Sigmoid colon (tissue), 7 donors: ENCODE results near the gene JPH2. TPM values are rescaled to one million over a fixed set of nuclear protein-coding genes. Genes with fewer than 3 reads are reported as not detected.
A peak's percentile ranks its signal among the peaks of the same experiment; 100 is the strongest.

ENCODE experiments used
- DNase-seq: peaks from one replicate; pipeline ENCODE4 v3.0.0-alpha.2; 2019
- H3K27ac ChIP-seq, 4 donors: fragments of 200-600 bp; sonication (generic); one replicate each; pipeline ENCODE4 v1.5.1; 2016 to 2019; ENCODE audit warnings: mild to moderate bottlenecking in 1 of 4
- H3K27me3 ChIP-seq, 3 donors: fragments of 200-600 bp; sonication (generic); one replicate each; pipeline ENCODE4 v1.5.1; 2019; ENCODE audit warnings: mild to moderate bottlenecking in 1 of 3
- H3K36me3 ChIP-seq, 4 donors: fragments of 200-600 bp; sonication (generic); one replicate each; pipeline ENCODE4 v1.5.1; 2016 to 2019
- H3K4me1 ChIP-seq, 4 donors: fragments of 200-600 bp; sonication (generic); one replicate each; pipeline ENCODE4 v1.5.1; 2017 to 2019
- H3K4me3 ChIP-seq, 4 donors: fragments of 200-600 bp; sonication (generic); one replicate each; pipeline ENCODE4 v1.5.1; 2017 to 2019; ENCODE audit warnings: mild to moderate bottlenecking in 2 of 4, moderate library complexity in 1 of 4
- H3K9me3 ChIP-seq, 4 donors: fragments of 200-600 bp in 3 of 4; sonication (generic) in 3 of 4; one replicate each; pipeline versions ENCODE4 v1.5.1 to v1.6.1; 2013 to 2019
- CTCF ChIP-seq, 4 experiments: fragments of 450-650 bp in 3 of 4; fragments of 200-600 bp in 1 of 4; IDR thresholded peaks; one replicate each; pipeline ENCODE4 v1.5.1; 2016 to 2019; ENCODE audit warnings: antibody characterized with exemption in 4 of 4, mild to moderate bottlenecking in 3 of 4, moderate library complexity in 2 of 4
- EP300 ChIP-seq, 4 donors: sonication (generic); formaldehyde crosslinking; IDR thresholded peaks; one replicate each; pipeline ENCODE4 v1.6.1; 2017; ENCODE audit warnings: antibody characterized with exemption in 4 of 4
- POLR2A ChIP-seq, 2 donors: fragments of 450-650 bp; IDR thresholded peaks; one replicate each; pipeline ENCODE4 v1.6.1; 2016; ENCODE audit warnings: antibody characterized with exemption in 2 of 2, mild to moderate bottlenecking in 2 of 2, moderate library complexity in 2 of 2
- POLR2AphosphoS5 ChIP-seq, 4 donors: sonication (generic); formaldehyde crosslinking; IDR thresholded peaks; one replicate each; pipeline ENCODE4 v1.6.1; 2017; ENCODE audit warnings: antibody characterized with exemption in 4 of 4
- WGBS, 2 donors: extraction: QIAGEN DNeasy Blood & Tissue Kit; methylation state at CpG; one replicate each; pipeline ENCODE4 v1.1.7; 2013; 5-methylcytosine and 5-hydroxymethylcytosine counted together
- intact Hi-C: fragments of 100-400 bp; cut with DNase I; formaldehyde crosslinking; loops from one replicate; pipeline ENCODE4 v1.15.1; 2023
- polyA plus RNA-seq, 3 donors: library from polyadenylated mRNA; stranded (reverse); fragments of 200-250 nt; gene quantifications; one replicate each; pipeline ENCODE4 v1.2.3, GENCODE V29; 2013
- total RNA-seq, 4 donors: library from RNA; depleted of rRNA; stranded (reverse); fragments of >200 nt; gene quantifications; one replicate each; pipeline ENCODE4 v1.1.0, GENCODE V29; 2016
- donor health status: healthy with polysubstance abuse.
- donor health status: Bipolar disorder and iron deficiency.
- donor health status: healthy.

The JPH2 gene
- total and polyA plus RNA-seq, 7 donors, result 0.23 to 166 (median 52.0) TPM

GRCh38 chr20:44146272-44146671, 40.7 kb downstream of the JPH2 start:
- WGBS, 2 donors, result 73 to 76% methylated on average over 4 of the region's 4 CpGs
- intact Hi-C loops, result no loop called here
- peaks cover 0 to 10% (median 0%) of the 10 kb centered on the region in 4 donors for H3K36me3 ChIP-seq
- no peaks in the 10 kb centered on the region for H3K9me3 ChIP-seq
- H3K4me3 ChIP-seq, result no peak overlapping the region
- peak overlapping the region; percentile 80 to 92 (median 92) for H3K27ac ChIP-seq
- H3K4me1 ChIP-seq, result peaks cover 0 to 87% (median 86%) of the 10 kb centered on the region in 4 donors
- DNase-seq, result peak; percentile 43
- no peaks in the 10 kb centered on the region for H3K27me3 ChIP-seq
- TF ChIP-seq EP300 (IDR thresholded peaks at IDR 0.05), result no peak
- no peak for TF ChIP-seq CTCF (IDR thresholded peaks at IDR 0.05)
- TF ChIP-seq POLR2AphosphoS5 (IDR thresholded peaks at IDR 0.05), result no peak
- no peak for TF ChIP-seq POLR2A (IDR thresholded peaks at IDR 0.05)

GRCh38 chr20:44145131-44145775, 41.7 kb downstream of the JPH2 start:
- Histone ChIP-seq H3K27me3 (no peaks in the 10 kb centered on the region), H3K9me3 (no peaks in the 10 kb centered on the region), H3K4me3 (no peak overlapping the region), H3K27ac (peak overlapping the region; percentile 80 to 92 (median 92)), H3K4me1 (peaks cover 0 to 93% (median 87%) of the 10 kb centered on the region in 4 donors), H3K36me3 (peaks cover 0 to 10% (median 0%) of the 10 kb centered on the region in 4 donors)
- WGBS, 2 donors, result 81 to 85% methylated on average over 18 of the region's 18 CpGs
- intact Hi-C loops, result no loop called here
- DNase-seq, result peak; percentile 65
- TF ChIP-seq POLR2AphosphoS5 (IDR thresholded peaks at IDR 0.05), result peak in 1 of 4 donors; percentile 47
- TF ChIP-seq CTCF (IDR thresholded peaks at IDR 0.05), result no peak

- H3K4me1 ChIP-seq, result peaks cover 0 to 95% (median 92%) of the 10 kb centered on the region in 4 donors
- H3K4me3 ChIP-seq, result no peak overlapping the region
- intact Hi-C loops, result no loop called here
- peaks cover 0 to 10% (median 0%) of the 10 kb centered on the region in 4 donors for H3K36me3 ChIP-seq
- H3K9me3 ChIP-seq, result no peaks in the 10 kb centered on the region
- no peaks in the 10 kb centered on the region for H3K27me3 ChIP-seq
- 79 to 84% methylated on average over 10 of the region's 10 CpGs for WGBS, 2 donors
- TF ChIP-seq CTCF (IDR thresholded peaks at IDR 0.05) (no peak), POLR2AphosphoS5 (IDR thresholded peaks at IDR 0.05) (peak; percentile 38 to 50 (median 45)), EP300 (IDR thresholded peaks at IDR 0.05) (peak in 2 of 4 donors; percentile 12 to 15), POLR2A (IDR thresholded peaks at IDR 0.05) (no peak)
- peak overlapping the region; percentile 80 to 92 (median 92) for H3K27ac ChIP-seq
- DNase-seq, result peak; percentile 83
These were observed 43.1 kb downstream of the JPH2 start for GRCh38 chr20:44143936-44144335.

GRCh38 chr20:44142413-44142812, 44.6 kb downstream of the JPH2 start:
- Histone ChIP-seq H3K27ac (peak overlapping the region; percentile 80 to 92 (median 92)), H3K4me1 (peaks cover 0 to 97% (median 92%) of the 10 kb centered on the region in 4 donors), H3K36me3 (peaks cover 0 to 9% (median 0%) of the 10 kb centered on the region in 4 donors), H3K27me3 (no peaks in the 10 kb centered on the region), H3K9me3 (no peaks in the 10 kb centered on the region), H3K4me3 (no peak overlapping the region)
- DNase-seq, result peak; percentile 62
- TF ChIP-seq POLR2AphosphoS5 (IDR thresholded peaks at IDR 0.05) (no peak), CTCF (IDR thresholded peaks at IDR 0.05) (no peak), EP300 (IDR thresholded peaks at IDR 0.05) (no peak), POLR2A (IDR thresholded peaks at IDR 0.05) (no peak)
- intact Hi-C loops, result no loop called here
- 40 to 57% methylated on average over 8 of the region's 8 CpGs for WGBS, 2 donors
